ENCODE results near the gene MAGEC3. TPM values are rescaled to one million over a fixed set of nuclear protein-coding genes. Genes with fewer than 3 reads are reported as not detected.

MAGEC3 gene
- total RNA-seq, 1 donor from 2014 or later, result not detected

- H2AFZ ChIP-seq (ENCODE audit: low read depth, low read length), result no peak overlapping the region
- no peaks in the 10 kb centered on the region for H3K9me3 Mint-ChIP-seq (ENCODE audit: unreplicated experiment)
- no peak overlapping the region for H3K4me2 ChIP-seq (ENCODE audit: low read length)
- TF ChIP-seq EZH2 (IDR thresholded peaks at IDR 0.05; ENCODE audit: insufficient read depth, low read length), result no peak
- TF ChIP-seq CTCF (IDR thresholded peaks at IDR 0.05; ENCODE audit: insufficient read depth, low read depth, low read length), result no peak
- FAIRE-seq (no peak), DNase-seq (ENCODE audit: low read depth) (no peak)
- H3K27me3 Mint-ChIP-seq (ENCODE audit: low read depth, unreplicated experiment), result no peaks in the 10 kb centered on the region
- peaks cover 3% of the 10 kb centered on the region for H3K4me1 Mint-ChIP-seq (ENCODE audit: low read depth, unreplicated experiment)
- H3K9ac ChIP-seq (ENCODE audit: low read length), result no peak overlapping the region
- no peaks in the 10 kb centered on the region for H3K4me1 ChIP-seq (ENCODE audit: insufficient read depth, low read length)
- no peak overlapping the region for H3K4me3 ChIP-seq (ENCODE audit: insufficient read depth, low read depth, low read length)
- no peak overlapping the region for H3K27ac ChIP-seq (ENCODE audit: low read depth, low read length)
- H3K36me3 Mint-ChIP-seq (ENCODE audit: low read depth, unreplicated experiment), result no peaks in the 10 kb centered on the region
- no peaks in the 10 kb centered on the region for H3K27me3 ChIP-seq (ENCODE audit: insufficient read depth, low read length)
- no peaks in the 10 kb centered on the region for H3K79me2 ChIP-seq (ENCODE audit: insufficient read depth, low read length)
- H4K20me1 ChIP-seq (ENCODE audit: insufficient read depth, low read length), result no peaks in the 10 kb centered on the region
- H3K4me3 Mint-ChIP-seq (ENCODE audit: unreplicated experiment), result no peak overlapping the region
- no peak overlapping the region for H3K27ac Mint-ChIP-seq (ENCODE audit: unreplicated experiment)
- no peaks in the 10 kb centered on the region for H3K36me3 ChIP-seq (ENCODE audit: insufficient read depth, low read length)
- H3K9me3 ChIP-seq (ENCODE audit: insufficient read depth, low read depth, low read length), result no peaks in the 10 kb centered on the region
Measured at GRCh38 chrX:141935645-141936044, 97.5 kb downstream of the MAGEC3 start.

GRCh38 chrX:141936080-141936479 is 98.0 kb downstream of the MAGEC3 start:
- H3K36me3 ChIP-seq (ENCODE audit: insufficient read depth, low read length), result no peaks in the 10 kb centered on the region
- no peak overlapping the region for H3K4me2 ChIP-seq (ENCODE audit: low read length)
- H3K4me3 ChIP-seq (ENCODE audit: insufficient read depth, low read depth, low read length), result no peak overlapping the region
- no peak overlapping the region for H3K9ac ChIP-seq (ENCODE audit: low read length)
- H3K4me1 Mint-ChIP-seq (ENCODE audit: low read depth, unreplicated experiment), result peaks cover 3% of the 10 kb centered on the region
- no peaks in the 10 kb centered on the region for H3K79me2 ChIP-seq (ENCODE audit: insufficient read depth, low read length)
- H3K27ac Mint-ChIP-seq (ENCODE audit: unreplicated experiment), result no peak overlapping the region
- no peaks in the 10 kb centered on the region for H3K9me3 Mint-ChIP-seq (ENCODE audit: unreplicated experiment)
- H3K36me3 Mint-ChIP-seq (ENCODE audit: low read depth, unreplicated experiment), result no peaks in the 10 kb centered on the region
- no peak overlapping the region for H3K4me3 Mint-ChIP-seq (ENCODE audit: unreplicated experiment)
- no peak overlapping the region for H2AFZ ChIP-seq (ENCODE audit: low read depth, low read length)
- no peaks in the 10 kb centered on the region for H3K9me3 ChIP-seq (ENCODE audit: insufficient read depth, low read depth, low read length)
- H3K27me3 Mint-ChIP-seq (ENCODE audit: low read depth, unreplicated experiment), result no peaks in the 10 kb centered on the region
- no peaks in the 10 kb centered on the region for H3K27me3 ChIP-seq (ENCODE audit: insufficient read depth, low read length)
- DNase-seq (ENCODE audit: low read depth) (no peak), FAIRE-seq (no peak)
- H3K27ac ChIP-seq (ENCODE audit: low read depth, low read length), result no peak overlapping the region
- no peaks in the 10 kb centered on the region for H3K4me1 ChIP-seq (ENCODE audit: insufficient read depth, low read length)
- no peaks in the 10 kb centered on the region for H4K20me1 ChIP-seq (ENCODE audit: insufficient read depth, low read length)
- no peak for TF ChIP-seq EZH2 (IDR thresholded peaks at IDR 0.05; ENCODE audit: insufficient read depth, low read length)
- TF ChIP-seq CTCF (IDR thresholded peaks at IDR 0.05; ENCODE audit: insufficient read depth, low read depth, low read length), result no peak

- Histone ChIP-seq H4K20me1 (ENCODE audit: insufficient read depth, low read length) (no peaks in the 10 kb centered on the region), H3K9ac (ENCODE audit: low read length) (no peak overlapping the region), H2AFZ (ENCODE audit: low read depth, low read length) (no peak overlapping the region), H3K9me3 (ENCODE audit: insufficient read depth, low read depth, low read length) (no peaks in the 10 kb centered on the region), H3K27me3 (ENCODE audit: insufficient read depth, low read length) (no peaks in the 10 kb centered on the region), H3K27ac (ENCODE audit: low read depth, low read length) (no peak overlapping the region), H3K4me2 (ENCODE audit: low read length) (no peak overlapping the region), H3K36me3 (ENCODE audit: insufficient read depth, low read length) (no peaks in the 10 kb centered on the region), H3K4me1 (ENCODE audit: insufficient read depth, low read length) (no peaks in the 10 kb centered on the region), H3K4me3 (ENCODE audit: insufficient read depth, low read depth, low read length) (no peak overlapping the region), H3K79me2 (ENCODE audit: insufficient read depth, low read length) (no peaks in the 10 kb centered on the region)
- H3K9me3 Mint-ChIP-seq (ENCODE audit: unreplicated experiment), result no peaks in the 10 kb centered on the region
- no peaks in the 10 kb centered on the region for H3K27me3 Mint-ChIP-seq (ENCODE audit: low read depth, unreplicated experiment)
- TF ChIP-seq EZH2 (IDR thresholded peaks at IDR 0.05; ENCODE audit: insufficient read depth, low read length), result no peak
- TF ChIP-seq CTCF (IDR thresholded peaks at IDR 0.05; ENCODE audit: insufficient read depth, low read depth, low read length), result no peak
- H3K4me1 Mint-ChIP-seq (ENCODE audit: low read depth, unreplicated experiment), result no peaks in the 10 kb centered on the region
- no peak overlapping the region for H3K27ac Mint-ChIP-seq (ENCODE audit: unreplicated experiment)
- no peaks in the 10 kb centered on the region for H3K36me3 Mint-ChIP-seq (ENCODE audit: low read depth, unreplicated experiment)
- FAIRE-seq, result no peak
- DNase-seq (ENCODE audit: low read depth), result no peak
- no peak overlapping the region for H3K4me3 Mint-ChIP-seq (ENCODE audit: unreplicated experiment)
Measured at GRCh38 chrX:141941234-141941633, 103.1 kb downstream of the MAGEC3 start.

All from astrocyte (in vitro differentiated cells and primary cell).